RWPE1 (cell line): ENCODE data around the gene ATG3.
"Not testable (repeated sequence)": the region's sequence is repeated elsewhere in the genome, so short reads cannot be mapped to it uniquely, and the experiment has no call there.

Experiments
- CTCF ChIA-PET: fragments of 350-600 bp; sonication (Branson Sonifier 250); formaldehyde crosslinking; extraction: SDS; loops from one replicate; lab custom pipeline; 2021; lab: Yijun Ruan, JAX
- POLR2A ChIA-PET: fragments of 400-600 bp; formaldehyde crosslinking; extraction: SDS; loops from one replicate; lab custom pipeline; 2020; ENCODE audit warnings: antibody characterized with exemption; ENCODE audit not compliant: low non-redundant PET; lab: Yijun Ruan, JAX
- DNase-seq: peaks from one replicate; pipeline ENCODE4 v3.0.0; 2012; ENCODE audit warnings: low spot score
- H3K27ac ChIP-seq: fragments of 450-650 bp; 2 replicates; pipeline ENCODE4 v1.5.1; 2017
- TF ChIP-seq, protein P1 (sequence below): fragments of 450-650 bp; conservative IDR thresholded peaks from 2 replicates; pipeline ENCODE4 v1.5.1; 2017; ENCODE audit warnings: low read depth, mild to moderate bottlenecking

ATG3 gene

DNA sequence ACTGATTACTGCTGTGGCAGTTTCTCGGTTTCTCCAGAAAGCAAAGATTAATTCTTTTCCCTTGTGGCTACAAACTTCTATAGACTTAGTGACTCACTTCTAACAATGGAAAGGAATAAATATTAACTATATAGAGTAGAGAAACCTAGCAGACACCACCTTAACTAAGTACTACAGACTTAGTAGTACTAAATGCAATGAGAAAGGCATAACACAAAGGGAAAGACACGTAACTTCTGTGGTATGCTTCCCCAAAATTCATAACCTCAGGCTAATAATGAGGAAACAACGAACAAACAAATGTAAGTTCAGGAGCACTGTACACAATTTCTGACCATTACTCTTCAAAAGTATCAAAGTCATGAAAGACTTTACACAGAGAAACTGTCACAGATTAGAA lies 31.2 kb downstream of the ATG3 start:
- CTCF ChIA-PET = interaction anchor here (0.5 to 1.2 kb wide), 7 partner anchors 9 to 470 kb away, joined by 3 to 11 read pairs (median 4); partner anchors contain the start of genes ATG3, SLC35A5 and SLC9C1
- POLR2A ChIA-PET = no interaction called here
- TF ChIP-seq, protein P1, sequence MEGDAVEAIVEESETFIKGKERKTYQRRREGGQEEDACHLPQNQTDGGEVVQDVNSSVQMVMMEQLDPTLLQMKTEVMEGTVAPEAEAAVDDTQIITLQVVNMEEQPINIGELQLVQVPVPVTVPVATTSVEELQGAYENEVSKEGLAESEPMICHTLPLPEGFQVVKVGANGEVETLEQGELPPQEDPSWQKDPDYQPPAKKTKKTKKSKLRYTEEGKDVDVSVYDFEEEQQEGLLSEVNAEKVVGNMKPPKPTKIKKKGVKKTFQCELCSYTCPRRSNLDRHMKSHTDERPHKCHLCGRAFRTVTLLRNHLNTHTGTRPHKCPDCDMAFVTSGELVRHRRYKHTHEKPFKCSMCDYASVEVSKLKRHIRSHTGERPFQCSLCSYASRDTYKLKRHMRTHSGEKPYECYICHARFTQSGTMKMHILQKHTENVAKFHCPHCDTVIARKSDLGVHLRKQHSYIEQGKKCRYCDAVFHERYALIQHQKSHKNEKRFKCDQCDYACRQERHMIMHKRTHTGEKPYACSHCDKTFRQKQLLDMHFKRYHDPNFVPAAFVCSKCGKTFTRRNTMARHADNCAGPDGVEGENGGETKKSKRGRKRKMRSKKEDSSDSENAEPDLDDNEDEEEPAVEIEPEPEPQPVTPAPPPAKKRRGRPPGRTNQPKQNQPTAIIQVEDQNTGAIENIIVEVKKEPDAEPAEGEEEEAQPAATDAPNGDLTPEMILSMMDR = no peak

GRCh38 chr3:112524127-112524526 lies 37.6 kb downstream of the ATG3 start:
- POLR2A ChIA-PET, DNase-seq, CTCF ChIA-PET: not testable (repeated sequence)

More for the DNA sequence above, 31.2 kb downstream of the ATG3 start:
- no peak for DNase-seq
- no peak overlapping the region for H3K27ac ChIP-seq

DNA sequence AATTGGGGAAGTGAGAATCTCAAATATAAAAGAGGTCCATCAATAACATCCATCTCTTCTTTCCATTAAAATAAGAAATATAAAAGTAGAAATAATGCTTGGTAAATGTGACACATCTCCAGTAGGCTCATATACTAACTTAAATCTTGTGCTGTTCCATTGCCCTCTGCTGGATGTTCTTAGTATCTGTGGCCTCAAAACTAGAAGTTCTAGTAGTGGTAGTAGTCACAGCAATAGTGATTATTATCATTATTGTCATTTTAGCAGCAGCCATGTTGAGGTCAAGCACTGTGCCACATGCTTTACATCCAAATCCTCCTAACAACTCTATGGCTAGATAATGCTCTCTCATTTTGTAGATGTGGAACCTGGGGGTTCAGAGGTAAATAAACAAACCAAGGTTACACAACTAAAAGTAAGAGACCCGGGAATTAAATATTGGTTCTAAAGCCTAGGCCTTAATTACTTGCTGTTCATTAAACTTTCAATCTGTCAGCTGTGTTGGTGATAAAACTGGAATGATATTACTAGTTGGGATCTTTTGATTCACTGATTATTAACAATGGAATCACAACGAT lies 42.2 kb downstream of the ATG3 start:
- TF ChIP-seq, protein P1 = peak; percentile 74
- ChIA-PET CTCF (interaction anchor here (0.5 to 1.7 kb wide), 6 partner anchors 72 to 408 kb away, joined by 3 to 6 read pairs (median 4); no protein-coding TSS in a partner anchor), POLR2A (no interaction called here)
- peak; percentile 46 for DNase-seq
- H3K27ac ChIP-seq = no peak overlapping the region

More at GRCh38 chr3:112524127-112524526, 37.6 kb downstream of the ATG3 start:
- not testable (repeated sequence) for H3K27ac ChIP-seq

GRCh38 chr3:112518970-112519369 lies 42.8 kb downstream of the ATG3 start:
- DNase-seq = not testable (repeated sequence)

GRCh38 chr3:112514527-112515128 lies 47.1 kb downstream of the ATG3 start:
- CTCF ChIA-PET = interaction anchor here (0.6 kb wide), 1 partner anchor 30 kb away, joined by 6 read pairs; no protein-coding TSS in a partner anchor
- TF ChIP-seq, protein P1 = no peak
- POLR2A ChIA-PET = no interaction called here
- H3K27ac ChIP-seq = no peak overlapping the region
- no peak for DNase-seq

More at GRCh38 chr3:112518970-112519369, 42.8 kb downstream of the ATG3 start:
- ChIA-PET CTCF (interaction anchor here (0.7 to 1.3 kb wide), 2 partner anchors 104 to 226 kb away, joined by 3 to 6 read pairs; no protein-coding TSS in a partner anchor), POLR2A (interaction anchor here (0.6 kb wide), 1 partner anchor 988 kb away, joined by 3 read pairs; no protein-coding TSS in a partner anchor)
- not testable (repeated sequence) for H3K27ac ChIP-seq

DNA sequence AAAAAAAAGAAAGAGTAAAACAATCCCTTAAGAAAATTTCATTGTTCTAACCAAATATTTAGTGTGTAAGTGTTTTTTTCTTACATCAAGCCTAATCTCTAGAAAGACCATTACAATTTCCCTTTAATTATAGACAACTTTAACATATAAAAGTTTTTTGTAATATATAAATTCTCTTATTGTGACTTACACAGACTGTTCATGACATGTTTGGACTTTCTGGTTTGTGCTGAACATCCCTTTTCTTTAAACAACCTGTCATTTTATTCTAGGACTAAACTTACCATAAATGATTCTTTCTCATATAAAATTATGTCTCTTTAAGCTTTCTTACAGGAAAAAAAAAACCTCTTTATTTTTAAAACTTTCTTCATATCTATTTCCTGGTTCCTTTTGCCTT lies 49.4 kb downstream of the ATG3 start:
- DNase-seq = no peak
- ChIA-PET POLR2A (no interaction called here), CTCF (no interaction called here)
- TF ChIP-seq, protein P1 = no peak
- no peak overlapping the region for H3K27ac ChIP-seq

DNA sequence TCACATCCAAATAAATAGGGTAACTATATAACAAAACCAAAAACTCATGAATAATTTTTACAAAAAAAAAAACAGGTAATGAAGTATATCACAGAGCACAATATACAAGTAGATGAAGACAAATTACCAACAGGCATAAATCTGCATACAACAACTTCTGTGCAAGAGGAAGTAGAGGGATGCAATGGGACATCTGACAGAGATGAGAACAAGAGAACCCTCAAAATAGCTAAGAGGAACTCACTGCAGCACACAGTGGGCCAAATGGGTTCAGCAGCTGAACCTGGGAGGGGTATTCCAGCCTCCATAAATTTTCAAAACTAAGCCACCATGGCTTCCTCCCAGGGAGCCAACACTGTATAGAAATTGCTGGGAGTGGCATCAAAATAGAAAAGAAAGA lies 52.9 kb downstream of the ATG3 start:
- no peak for DNase-seq
- TF ChIP-seq, protein P1 = no peak
- ChIA-PET POLR2A (no interaction called here), CTCF (interaction anchor here (0.6 to 1.8 kb wide), 2 partner anchors 215 to 520 kb away, joined by 3 to 4 read pairs; partner anchors contain the start of gene SLC9C1)
- H3K27ac ChIP-seq = no peak overlapping the region
